T-helper 1 cell (primary cell): Measurements from ENCODE around the gene IL1RN.
A peak's percentile ranks its signal among the peaks of the same experiment; 100 is the strongest.

Experiments used
- DNase-seq, 5 donors: peaks; one replicate each; pipeline ENCODE4 v3.0.0-alpha.2; 2012 to 2020

The IL1RN gene

GRCh38 chr2:113104054-113104611 is 23.3 kb upstream of the IL1RN start:
- DNase-seq, result peak in 1 of 5 donors; percentile 23

GRCh38 chr2:113105047-113105785 is 22.2 kb upstream of the IL1RN start:
- peak in 1 of 5 donors; percentile 53 for DNase-seq

GRCh38 chr2:113111121-113111520 is 16.3 kb upstream of the IL1RN start:
- DNase-seq, result no peak

- DNase-seq, result no peak
These were observed 15.5 kb upstream of the IL1RN start for GRCh38 chr2:113111823-113112287.

- DNase-seq, result no peak
These were observed 15.0 kb upstream of the IL1RN start for GRCh38 chr2:113112441-113112840.

- DNase-seq, result no peak
These were observed 14.5 kb upstream of the IL1RN start for GRCh38 chr2:113112871-113113270.

- no peak for DNase-seq
These were observed 13.6 kb upstream of the IL1RN start for GRCh38 chr2:113113807-113114206.

- DNase-seq, result no peak
These were observed 13.0 kb upstream of the IL1RN start for GRCh38 chr2:113114224-113114945.

GRCh38 chr2:113114996-113115395 is 12.4 kb upstream of the IL1RN start:
- no peak for DNase-seq

- no peak for DNase-seq
These were observed 11.1 kb upstream of the IL1RN start for GRCh38 chr2:113116100-113116958.

- peak in 1 of 5 donors; percentile 64 for DNase-seq
These were observed 9.7 kb upstream of the IL1RN start for GRCh38 chr2:113117541-113118262.

- no peak for DNase-seq
These were observed 9.1 kb upstream of the IL1RN start for GRCh38 chr2:113118263-113118657.

- DNase-seq, result no peak
These were observed 8.3 kb upstream of the IL1RN start for GRCh38 chr2:113119111-113119510.

GRCh38 chr2:113120861-113121260 is 6.5 kb upstream of the IL1RN start:
- DNase-seq, result no peak

- DNase-seq, result no peak
These were observed 5.0 kb upstream of the IL1RN start for GRCh38 chr2:113122364-113122763.

- DNase-seq, result no peak
These were observed 3.7 kb upstream of the IL1RN start for GRCh38 chr2:113123726-113124125.

- peak in 1 of 5 donors; percentile 37 for DNase-seq
These were observed 3.0 kb upstream of the IL1RN start for GRCh38 chr2:113124181-113124961.

- no peak for DNase-seq
These were observed 2.2 kb upstream of the IL1RN start for GRCh38 chr2:113124984-113125855.

GRCh38 chr2:113127646-113128570 is 510 bp downstream of the IL1RN start:
- DNase-seq, result no peak
